Measurements from ENCODE around the gene GAPDHS. TPM values are rescaled to one million over a fixed set of nuclear protein-coding genes. Genes with fewer than 3 reads are reported as not detected.

Gene GAPDHS
- total RNA-seq, 3 donors from 2014 or later = not detected

DNA sequence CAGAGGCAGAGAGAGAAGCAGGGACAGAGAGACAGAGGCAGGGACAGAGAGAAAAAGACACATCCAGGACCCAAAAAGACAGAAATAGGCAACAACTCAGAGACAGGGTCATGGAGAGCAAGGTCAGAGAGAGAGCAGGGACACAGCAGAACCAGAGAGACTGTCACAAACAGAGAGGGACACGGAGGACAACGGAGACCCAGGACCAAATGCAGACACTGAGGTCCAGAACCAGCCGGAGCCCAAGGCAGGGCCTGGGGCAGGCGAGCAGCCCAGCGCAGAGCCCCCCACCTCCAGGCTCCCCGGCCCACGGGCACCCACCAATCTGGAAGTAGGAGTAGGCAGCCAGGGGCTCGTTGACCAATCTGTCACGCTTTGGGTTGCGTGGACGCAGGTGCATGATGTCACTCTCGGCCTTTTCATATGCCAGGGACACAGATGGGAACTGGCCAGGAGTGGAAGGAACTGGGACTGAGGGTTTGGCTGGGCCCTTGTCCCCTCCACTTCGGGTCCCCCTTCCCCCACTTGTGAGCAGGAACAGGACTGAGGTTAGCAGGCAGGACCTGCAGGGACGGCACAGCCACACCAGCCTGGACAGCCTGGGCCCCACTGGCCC, 20.2 kb downstream of the GAPDHS start:
- H3K27me3 Mint-ChIP-seq (ENCODE audit: low read depth) = peaks cover 6% of the 10 kb centered on the region
- H3K9me3 Mint-ChIP-seq = no peaks in the 10 kb centered on the region

DNA sequence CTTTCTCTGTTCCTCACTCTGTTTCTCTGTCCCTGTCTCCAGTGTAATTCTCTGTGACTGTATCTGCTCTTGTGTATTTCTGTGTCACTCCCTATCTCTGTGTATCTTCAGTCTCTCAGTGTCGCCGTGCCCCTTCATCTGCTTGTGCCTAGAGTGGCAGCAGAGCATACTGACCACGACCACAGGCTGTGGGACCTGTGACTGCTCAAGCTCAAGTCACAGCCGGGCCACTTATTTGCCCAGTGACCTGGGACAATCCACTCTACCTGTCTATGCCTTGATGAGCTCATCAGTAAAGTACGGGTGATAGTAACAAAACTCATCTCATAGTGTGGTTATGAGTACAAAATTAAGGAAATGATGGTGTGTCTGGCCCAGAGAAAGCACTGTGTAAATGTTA, 20.8 kb downstream of the GAPDHS start:
- Mint-ChIP-seq H3K27me3 (ENCODE audit: low read depth) (peaks cover 12% of the 10 kb centered on the region), H3K9me3 (no peaks in the 10 kb centered on the region), H3K4me3 (no peak overlapping the region), H3K36me3 (ENCODE audit: insufficient read depth) (peaks cover 6% of the 10 kb centered on the region), H3K4me1 (ENCODE audit: low read depth) (peaks cover 12% of the 10 kb centered on the region)
- DNase-seq (no peak), ATAC-seq (no peak)

More for the DNA sequence above, 20.2 kb downstream of the GAPDHS start:
- H3K4me3 Mint-ChIP-seq = no peak overlapping the region
- no peak for ATAC-seq
- DNase-seq = no peak
- peaks cover 11% of the 10 kb centered on the region for H3K36me3 Mint-ChIP-seq (ENCODE audit: insufficient read depth)
- H3K4me1 Mint-ChIP-seq (ENCODE audit: low read depth) = peaks cover 13% of the 10 kb centered on the region

DNA sequence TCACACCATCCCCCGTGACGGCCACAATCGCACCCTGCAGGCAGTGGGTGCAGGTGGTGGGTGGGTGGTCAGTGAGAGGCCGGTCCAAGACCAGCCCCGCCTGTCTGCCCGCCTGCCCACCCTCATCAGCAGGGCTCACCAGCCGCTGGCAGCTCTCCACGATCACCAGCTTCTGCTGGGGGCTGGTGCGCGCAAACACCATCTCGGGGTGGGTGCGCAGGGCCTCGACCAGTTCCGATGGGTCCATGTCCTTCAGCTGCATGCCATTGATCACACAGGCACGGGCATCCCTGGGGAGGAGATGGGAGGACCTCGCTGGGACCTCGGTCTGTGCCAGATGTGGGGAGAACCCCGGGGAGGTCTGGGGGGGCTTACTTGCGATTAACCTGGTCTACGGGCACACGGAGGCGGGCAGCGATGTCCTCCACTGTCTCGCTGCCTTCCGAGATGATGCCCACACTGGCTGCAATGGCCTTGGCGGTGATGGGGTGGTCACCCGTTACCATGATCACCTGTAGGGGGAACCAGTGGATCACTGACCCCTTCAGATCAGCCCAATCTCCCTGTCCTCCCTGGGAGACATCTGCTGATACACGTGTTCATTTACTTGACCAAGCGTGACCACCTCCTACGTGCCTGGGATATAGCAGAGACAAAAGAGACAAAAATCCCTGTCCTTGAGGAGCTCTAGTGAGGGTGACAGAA, 22.2 kb downstream of the GAPDHS start:
- ATAC-seq (no peak), DNase-seq (no peak)
- H3K4me1 Mint-ChIP-seq (ENCODE audit: low read depth) = peaks cover 11% of the 10 kb centered on the region
- no peaks in the 10 kb centered on the region for H3K9me3 Mint-ChIP-seq
- H3K4me3 Mint-ChIP-seq = no peak overlapping the region
- peaks cover 25% of the 10 kb centered on the region for H3K27me3 Mint-ChIP-seq (ENCODE audit: low read depth)
- H3K36me3 Mint-ChIP-seq (ENCODE audit: insufficient read depth) = peaks cover 4% of the 10 kb centered on the region

- Mint-ChIP-seq H3K4me3 (no peak overlapping the region), H3K27me3 (ENCODE audit: low read depth) (peaks cover 29% of the 10 kb centered on the region), H3K36me3 (ENCODE audit: insufficient read depth) (no peaks in the 10 kb centered on the region), H3K4me1 (ENCODE audit: low read depth) (peaks cover 11% of the 10 kb centered on the region), H3K9me3 (no peaks in the 10 kb centered on the region)
- ATAC-seq = no peak
- no peak for DNase-seq
These were observed 22.9 kb downstream of the GAPDHS start for GRCh38 chr19:35556025-35556590.

DNA sequence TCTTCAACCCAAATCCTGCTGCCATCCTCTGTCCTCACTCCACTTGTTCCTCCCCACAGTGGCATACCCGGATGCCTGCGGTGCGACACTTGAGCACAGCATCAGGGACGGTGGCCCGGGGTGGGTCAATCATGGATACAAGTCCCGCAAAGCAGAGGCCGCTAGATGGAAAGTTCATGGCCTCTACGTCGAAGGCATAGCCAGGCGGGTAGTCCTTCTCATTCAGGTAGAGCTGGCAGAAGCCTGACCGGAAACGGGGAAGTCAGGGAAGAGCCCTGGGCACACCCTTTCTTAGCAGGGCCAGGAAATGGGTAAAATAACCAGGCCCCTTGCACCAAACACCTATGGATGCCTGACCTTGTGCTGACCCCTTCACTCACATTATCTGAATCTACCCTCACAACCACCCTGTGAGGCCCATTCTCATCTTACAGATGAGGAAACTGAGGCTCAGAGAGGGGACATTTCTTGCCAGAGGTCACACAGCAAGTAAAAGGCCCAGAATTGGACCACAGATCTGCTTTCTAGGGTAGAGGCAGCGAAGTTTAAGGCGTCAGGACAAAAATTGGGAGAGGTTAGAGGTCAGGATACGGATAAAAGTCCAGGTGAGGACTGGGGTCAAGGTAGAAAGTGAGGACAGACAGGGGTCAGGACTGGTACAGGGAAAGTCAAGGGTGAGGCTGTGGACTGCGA, 23.7 kb downstream of the GAPDHS start:
- H3K36me3 Mint-ChIP-seq (ENCODE audit: insufficient read depth) = no peaks in the 10 kb centered on the region
- no peaks in the 10 kb centered on the region for H3K9me3 Mint-ChIP-seq
- H3K4me1 Mint-ChIP-seq (ENCODE audit: low read depth) = peaks cover 11% of the 10 kb centered on the region
- no peak for ATAC-seq
- H3K4me3 Mint-ChIP-seq = no peak overlapping the region
- peaks cover 36% of the 10 kb centered on the region for H3K27me3 Mint-ChIP-seq (ENCODE audit: low read depth)
- no peak for DNase-seq

- Mint-ChIP-seq H3K9me3 (no peaks in the 10 kb centered on the region), H3K36me3 (ENCODE audit: insufficient read depth) (no peaks in the 10 kb centered on the region), H3K4me3 (peak overlapping the region; percentile 67), H3K4me1 (ENCODE audit: low read depth) (peaks cover 11% of the 10 kb centered on the region), H3K27me3 (ENCODE audit: low read depth) (peaks cover 43% of the 10 kb centered on the region)
- DNase-seq (peak; percentile 52), ATAC-seq (peak; percentile 72 to 73)
These were observed 24.5 kb downstream of the GAPDHS start for GRCh38 chr19:35557539-35558399.

- no peak for ATAC-seq
- Mint-ChIP-seq H3K4me1 (ENCODE audit: low read depth) (peaks cover 11% of the 10 kb centered on the region), H3K27me3 (ENCODE audit: low read depth) (peaks cover 43% of the 10 kb centered on the region), H3K4me3 (no peak overlapping the region), H3K9me3 (no peaks in the 10 kb centered on the region), H3K36me3 (ENCODE audit: insufficient read depth) (no peaks in the 10 kb centered on the region)
- DNase-seq = no peak
These were observed 25.4 kb downstream of the GAPDHS start for GRCh38 chr19:35558400-35559280.

GRCh38 chr19:35559281-35559659, 26.0 kb downstream of the GAPDHS start:
- Mint-ChIP-seq H3K9me3 (no peaks in the 10 kb centered on the region), H3K36me3 (ENCODE audit: insufficient read depth) (no peaks in the 10 kb centered on the region), H3K27me3 (ENCODE audit: low read depth) (peaks cover 45% of the 10 kb centered on the region), H3K4me3 (no peak overlapping the region), H3K4me1 (ENCODE audit: low read depth) (peaks cover 11% of the 10 kb centered on the region)
- ATAC-seq = no peak
- DNase-seq = no peak

- H3K4me3 Mint-ChIP-seq = no peak overlapping the region
- H3K9me3 Mint-ChIP-seq = no peaks in the 10 kb centered on the region
- peaks cover 49% of the 10 kb centered on the region for H3K27me3 Mint-ChIP-seq (ENCODE audit: low read depth)
- peaks cover 11% of the 10 kb centered on the region for H3K4me1 Mint-ChIP-seq (ENCODE audit: low read depth)
- ATAC-seq = no peak
- no peak for DNase-seq
- H3K36me3 Mint-ChIP-seq (ENCODE audit: insufficient read depth) = no peaks in the 10 kb centered on the region
These were observed 26.5 kb downstream of the GAPDHS start for GRCh38 chr19:35559781-35560180.

DNA sequence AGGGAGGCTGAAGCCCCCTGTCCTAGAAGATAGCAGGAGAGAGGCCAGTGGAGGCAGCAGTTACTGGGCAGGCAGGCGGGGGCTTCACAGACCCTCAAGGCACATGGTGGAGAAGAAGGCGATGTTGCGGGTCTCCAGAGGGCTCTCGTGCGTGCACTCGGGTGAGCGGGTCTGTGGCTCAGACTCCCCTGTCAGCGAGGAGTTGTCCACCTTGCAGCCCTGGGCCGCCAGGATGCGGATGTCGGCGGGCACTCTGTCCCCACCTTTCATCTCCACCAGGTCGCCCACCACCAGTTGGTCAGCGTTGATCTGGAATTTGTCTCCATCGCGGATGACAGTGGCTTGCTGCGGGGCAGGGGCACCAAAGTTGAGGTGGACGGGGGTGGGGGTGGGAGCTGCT, 27.0 kb downstream of the GAPDHS start:
- Mint-ChIP-seq H3K4me1 (ENCODE audit: low read depth) (peaks cover 11% of the 10 kb centered on the region), H3K27me3 (ENCODE audit: low read depth) (peaks cover 50% of the 10 kb centered on the region), H3K4me3 (no peak overlapping the region), H3K36me3 (ENCODE audit: insufficient read depth) (no peaks in the 10 kb centered on the region), H3K9me3 (no peaks in the 10 kb centered on the region)
- no peak for ATAC-seq
- no peak for DNase-seq

- Mint-ChIP-seq H3K36me3 (ENCODE audit: insufficient read depth) (no peaks in the 10 kb centered on the region), H3K4me1 (ENCODE audit: low read depth) (peaks cover 11% of the 10 kb centered on the region), H3K9me3 (no peaks in the 10 kb centered on the region), H3K4me3 (no peak overlapping the region), H3K27me3 (ENCODE audit: low read depth) (peaks cover 54% of the 10 kb centered on the region)
- DNase-seq = no peak
- no peak for ATAC-seq
These were observed 27.4 kb downstream of the GAPDHS start for GRCh38 chr19:35560677-35561076.

DNA sequence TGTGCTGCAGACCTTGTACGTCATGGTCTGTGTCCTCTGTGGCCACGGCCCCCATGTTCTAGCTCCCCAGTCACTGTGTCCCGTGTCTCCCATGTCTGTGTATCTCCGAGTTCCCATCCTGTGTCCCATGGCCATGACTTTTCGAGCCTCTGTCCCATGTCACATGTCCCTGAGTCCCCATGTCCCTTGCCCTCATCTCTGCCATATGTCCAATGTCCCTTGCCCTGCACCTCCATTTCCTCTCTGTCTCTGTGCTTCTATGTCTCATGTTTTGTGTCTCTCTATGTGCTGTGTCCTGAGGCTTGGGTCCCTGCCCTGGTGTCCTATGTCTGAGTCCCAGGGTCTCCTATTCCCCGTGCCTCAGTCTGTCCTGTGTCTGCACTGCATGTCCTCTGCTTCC, 28.2 kb downstream of the GAPDHS start:
- Mint-ChIP-seq H3K4me1 (ENCODE audit: low read depth) (peaks cover 11% of the 10 kb centered on the region), H3K9me3 (no peaks in the 10 kb centered on the region), H3K36me3 (ENCODE audit: insufficient read depth) (no peaks in the 10 kb centered on the region), H3K4me3 (no peak overlapping the region), H3K27me3 (ENCODE audit: low read depth) (peaks cover 52% of the 10 kb centered on the region)
- ATAC-seq = no peak
- no peak for DNase-seq

GRCh38 chr19:35562336-35562735, 29.1 kb downstream of the GAPDHS start:
- ATAC-seq (no peak), DNase-seq (no peak)
- no peaks in the 10 kb centered on the region for H3K9me3 Mint-ChIP-seq
- H3K4me3 Mint-ChIP-seq = no peak overlapping the region
- peaks cover 56% of the 10 kb centered on the region for H3K27me3 Mint-ChIP-seq (ENCODE audit: low read depth)
- H3K36me3 Mint-ChIP-seq (ENCODE audit: insufficient read depth) = no peaks in the 10 kb centered on the region
- peaks cover 8% of the 10 kb centered on the region for H3K4me1 Mint-ChIP-seq (ENCODE audit: low read depth)

Data from activated T-cell treated with anti-CD3 and anti-CD28 coated beads, Interleukin-2, amount 50 U/mL, for 4 hours (primary cell).